ENCODE results near the gene CPLANE1. TPM values are rescaled to one million over a fixed set of nuclear protein-coding genes. Genes with fewer than 3 reads are reported as not detected.
A peak's percentile ranks its signal among the peaks of the same experiment; 100 is the strongest.

Gene CPLANE1
- total and polyA plus RNA-seq, 2 experiments from 2014 or later = 5.8 to 13.7 TPM

DNA sequence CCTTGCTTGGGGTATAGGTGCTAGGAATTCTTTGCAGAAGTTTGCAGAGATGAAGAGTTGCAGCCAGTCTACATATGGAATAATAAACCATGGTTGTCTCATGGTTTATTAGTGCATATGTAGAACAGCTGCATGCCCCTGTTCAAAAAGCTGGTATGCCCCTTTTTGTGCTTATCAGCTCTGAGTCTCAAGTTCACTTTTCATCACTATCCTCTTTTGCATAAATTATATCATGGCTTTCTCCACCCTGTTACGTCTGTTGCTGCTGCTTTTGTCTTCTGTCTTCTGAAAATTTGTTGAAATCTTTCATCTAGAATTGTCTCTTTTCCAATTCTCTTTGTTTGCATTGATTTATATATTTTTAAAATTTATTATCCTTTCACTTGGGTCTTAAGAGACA is 172.0 kb downstream of the CPLANE1 start:
- no peak for DNase-seq (ENCODE audit: low read depth in 1 of 2, low spot score in 1 of 2)
- Histone ChIP-seq H3K27ac (no peak overlapping the region), H3K4me3 (no peak overlapping the region), H3K9me3 (ENCODE audit: low read depth) (no peaks in the 10 kb centered on the region), H3K27me3 (no peaks in the 10 kb centered on the region), H3K4me1 (ENCODE audit: low read depth) (no peaks in the 10 kb centered on the region), H3K36me3 (peaks cover 4% of the 10 kb centered on the region)
- TF ChIP-seq, protein P1, sequence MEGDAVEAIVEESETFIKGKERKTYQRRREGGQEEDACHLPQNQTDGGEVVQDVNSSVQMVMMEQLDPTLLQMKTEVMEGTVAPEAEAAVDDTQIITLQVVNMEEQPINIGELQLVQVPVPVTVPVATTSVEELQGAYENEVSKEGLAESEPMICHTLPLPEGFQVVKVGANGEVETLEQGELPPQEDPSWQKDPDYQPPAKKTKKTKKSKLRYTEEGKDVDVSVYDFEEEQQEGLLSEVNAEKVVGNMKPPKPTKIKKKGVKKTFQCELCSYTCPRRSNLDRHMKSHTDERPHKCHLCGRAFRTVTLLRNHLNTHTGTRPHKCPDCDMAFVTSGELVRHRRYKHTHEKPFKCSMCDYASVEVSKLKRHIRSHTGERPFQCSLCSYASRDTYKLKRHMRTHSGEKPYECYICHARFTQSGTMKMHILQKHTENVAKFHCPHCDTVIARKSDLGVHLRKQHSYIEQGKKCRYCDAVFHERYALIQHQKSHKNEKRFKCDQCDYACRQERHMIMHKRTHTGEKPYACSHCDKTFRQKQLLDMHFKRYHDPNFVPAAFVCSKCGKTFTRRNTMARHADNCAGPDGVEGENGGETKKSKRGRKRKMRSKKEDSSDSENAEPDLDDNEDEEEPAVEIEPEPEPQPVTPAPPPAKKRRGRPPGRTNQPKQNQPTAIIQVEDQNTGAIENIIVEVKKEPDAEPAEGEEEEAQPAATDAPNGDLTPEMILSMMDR (IDR thresholded peaks at IDR 0.05; ENCODE audit: low read depth, low read length) = no peak

DNA sequence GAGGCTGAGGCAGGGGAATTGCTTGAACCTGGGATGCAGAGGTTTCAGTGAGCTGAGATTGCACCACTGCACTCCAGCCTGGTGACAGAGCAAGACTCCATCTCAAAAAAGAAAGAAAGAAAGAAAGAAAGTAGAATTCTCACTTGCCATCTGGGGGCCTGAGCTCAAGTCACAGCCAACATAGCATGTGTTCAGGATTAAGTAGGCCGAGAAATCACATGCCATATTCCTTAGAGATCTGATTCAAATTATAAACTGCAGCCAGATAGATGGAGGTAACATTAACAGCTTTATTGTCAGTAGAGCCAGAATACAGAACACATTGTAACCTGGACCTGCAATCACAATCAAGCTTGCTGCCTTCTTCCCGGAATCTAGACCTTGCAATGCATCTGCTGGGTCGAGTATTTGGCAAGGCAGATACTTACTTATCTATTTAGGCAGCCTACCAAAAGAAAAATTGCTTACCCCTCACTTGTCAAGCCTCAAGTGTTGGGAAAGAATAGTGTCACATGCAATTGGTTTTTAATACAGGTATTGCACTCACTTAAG is 173.7 kb downstream of the CPLANE1 start:
- peak in 1 of 2 donors; percentile 72 for DNase-seq (ENCODE audit: low read depth in 1 of 2, low spot score in 1 of 2)

GRCh38 chr5:37071901-37072581 is 177.1 kb downstream of the CPLANE1 start:
- Histone ChIP-seq H3K9me3 (ENCODE audit: low read depth) (peaks cover 3% of the 10 kb centered on the region), H3K27ac (no peak overlapping the region), H3K27me3 (no peaks in the 10 kb centered on the region), H3K36me3 (no peaks in the 10 kb centered on the region), H3K4me3 (no peak overlapping the region), H3K4me1 (ENCODE audit: low read depth) (no peaks in the 10 kb centered on the region)
- TF ChIP-seq, protein P1 (IDR thresholded peaks at IDR 0.05; ENCODE audit: low read depth, low read length) = no peak
- peak in 1 of 2 donors; percentile 94 for DNase-seq (ENCODE audit: low read depth in 1 of 2, low spot score in 1 of 2)

More for the DNA sequence above, 173.7 kb downstream of the CPLANE1 start:
- Histone ChIP-seq H3K36me3 (peaks cover 4% of the 10 kb centered on the region), H3K4me3 (no peak overlapping the region), H3K9me3 (ENCODE audit: low read depth) (peaks cover 3% of the 10 kb centered on the region), H3K4me1 (ENCODE audit: low read depth) (no peaks in the 10 kb centered on the region), H3K27ac (no peak overlapping the region), H3K27me3 (no peaks in the 10 kb centered on the region)
- TF ChIP-seq, protein P1 (IDR thresholded peaks at IDR 0.05; ENCODE audit: low read depth, low read length) = no peak

- Histone ChIP-seq H3K4me3 (no peak overlapping the region), H3K27me3 (no peaks in the 10 kb centered on the region), H3K27ac (no peak overlapping the region), H3K36me3 (no peaks in the 10 kb centered on the region), H3K9me3 (ENCODE audit: low read depth) (peaks cover 3% of the 10 kb centered on the region), H3K4me1 (ENCODE audit: low read depth) (no peaks in the 10 kb centered on the region)
- DNase-seq (ENCODE audit: low read depth in 1 of 2, low spot score in 1 of 2) = no peak
- TF ChIP-seq, protein P1 (IDR thresholded peaks at IDR 0.05; ENCODE audit: low read depth, low read length) = no peak
These were observed 177.7 kb downstream of the CPLANE1 start for GRCh38 chr5:37071487-37071886.

DNA sequence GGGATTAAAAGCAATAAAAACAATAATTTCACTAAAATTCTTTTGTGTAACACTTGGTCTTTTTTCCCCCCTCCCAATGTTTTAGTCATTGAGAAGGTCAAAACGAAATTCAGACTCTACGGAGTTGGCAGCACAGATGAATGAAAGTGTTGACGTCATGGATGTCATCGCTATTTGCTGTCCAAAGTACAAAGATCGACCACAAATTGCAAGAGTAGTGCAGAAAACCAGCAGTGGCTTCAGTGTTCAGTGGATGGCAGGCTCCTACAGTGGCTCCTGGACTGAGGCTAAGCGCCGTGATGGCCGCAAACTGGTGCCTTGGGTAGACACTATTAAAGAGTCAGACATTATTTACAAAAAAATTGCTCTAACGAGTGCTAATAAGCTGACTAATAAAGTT is 184.7 kb downstream of the CPLANE1 start:
- Histone ChIP-seq H3K9me3 (ENCODE audit: low read depth) (no peaks in the 10 kb centered on the region), H3K27me3 (no peaks in the 10 kb centered on the region), H3K4me1 (ENCODE audit: low read depth) (no peaks in the 10 kb centered on the region), H3K4me3 (no peak overlapping the region), H3K36me3 (peaks cover 49% of the 10 kb centered on the region), H3K27ac (peak overlapping the region; percentile 4)
- TF ChIP-seq, protein P1 (IDR thresholded peaks at IDR 0.05; ENCODE audit: low read depth, low read length) = no peak
- DNase-seq (ENCODE audit: low read depth in 1 of 2, low spot score in 1 of 2) = no peak
